ENCODE measurements around the gene GJA3.

The GJA3 gene

DNA sequence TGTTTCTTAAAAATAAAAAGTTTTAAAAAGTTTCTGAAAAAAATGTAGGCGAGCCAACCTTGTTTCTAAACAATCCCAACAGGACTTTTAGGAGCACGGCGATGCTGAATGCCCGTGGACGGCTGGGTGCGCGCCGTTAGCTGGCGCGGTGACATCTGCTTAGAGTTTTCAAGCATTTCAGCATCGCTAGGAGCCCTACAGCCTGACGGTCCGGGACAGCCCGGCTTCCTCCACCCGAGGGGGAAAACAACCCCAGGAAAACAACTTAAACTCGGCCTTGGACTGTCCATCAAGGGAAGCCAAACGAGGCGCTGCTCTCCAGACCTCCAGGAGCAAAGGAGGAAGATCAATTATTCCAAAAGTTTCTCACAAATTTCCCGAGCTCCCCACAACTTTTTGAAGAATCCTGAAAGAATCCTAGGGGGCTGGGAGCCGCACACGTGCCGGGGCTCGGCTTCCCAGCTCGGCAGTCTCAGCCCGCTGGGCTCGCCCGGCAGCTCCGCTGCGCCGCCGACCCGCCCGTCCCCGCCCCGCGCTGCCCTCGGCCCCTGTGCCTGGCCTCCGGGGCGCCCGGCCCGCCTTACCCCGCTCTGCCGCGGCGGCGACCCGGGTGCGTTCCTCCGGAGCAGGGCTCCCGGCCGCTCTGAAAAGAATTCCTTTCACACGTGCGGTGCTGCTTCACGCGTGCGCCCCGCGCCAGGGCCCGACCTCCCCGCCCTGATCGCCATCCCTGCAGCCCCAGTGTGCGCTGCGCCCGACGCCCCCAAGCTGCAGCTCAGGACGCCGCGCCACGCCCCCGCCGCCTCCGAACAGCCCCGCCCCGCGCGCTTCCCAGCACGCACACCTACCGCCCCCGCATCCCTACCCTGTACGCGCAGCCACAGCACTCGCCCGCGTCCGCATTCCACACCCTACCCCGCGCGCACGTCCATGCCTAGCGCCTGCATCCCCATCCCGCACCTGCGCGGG, at the start of gene GJA3:
TSS of gene GJA3 (minus strand) at position 747 of the 969 bp plus-strand sequence. CDS start 17,764 bp downstream, outside the sequence.
- Histone ChIP-seq H3K27ac (ENCODE audit: low read depth, low read length) (no peak within 1 kb of the TSS), H3K9me3 (ENCODE audit: control insufficient read depth in 1 of 2, low read length in 2 of 2) (no peaks in the 10 kb centered on the region), H3K4me1 (ENCODE audit: control insufficient read depth in 1 of 2, insufficient read depth in 2 of 2, low read length in 2 of 2) (peaks cover 0 to 5% of the 10 kb centered on the region in 2 donors), H3K27me3 (ENCODE audit: control insufficient read depth in 1 of 2, insufficient read depth in 2 of 2, low read length in 2 of 2) (peaks cover 42 to 47% of the 10 kb centered on the region in 2 donors), H3K4me3 (ENCODE audit: low read depth in 1 of 2, low read length in 2 of 2) (peak within 1 kb of the TSS in 1 of 2 donors; percentile 54), H3K9ac (ENCODE audit: low read depth in 1 of 2, low read length in 2 of 2) (no peak within 1 kb of the TSS), H3K36me3 (ENCODE audit: control insufficient read depth in 1 of 2, insufficient read depth in 2 of 2, low read length in 2 of 2) (no peaks in the 10 kb centered on the region)

DNA sequence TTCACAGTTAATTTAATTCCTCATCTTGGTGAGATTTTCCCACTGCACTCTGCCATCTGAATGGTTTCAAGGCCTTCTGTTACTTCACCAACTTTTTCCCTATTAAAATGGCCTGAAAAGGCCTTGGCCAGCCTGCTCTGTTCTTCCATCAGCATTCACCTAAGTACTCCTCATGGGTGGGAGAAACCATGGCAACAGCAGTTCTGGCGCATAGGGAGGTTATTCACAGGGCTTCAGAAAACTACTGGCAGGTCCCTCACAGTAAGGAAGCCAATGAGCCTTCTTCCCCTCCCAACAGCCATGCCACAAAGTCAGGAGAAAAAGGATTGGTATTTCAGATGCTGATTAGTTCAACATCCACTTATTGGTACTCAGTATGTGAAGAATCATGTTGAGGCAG, 49.1 kb upstream of the GJA3 start:
- Histone ChIP-seq H3K4me3 (ENCODE audit: low read depth in 1 of 2, low read length in 2 of 2) (no peak overlapping the region), H3K36me3 (ENCODE audit: control insufficient read depth in 1 of 2, insufficient read depth in 2 of 2, low read length in 2 of 2) (no peaks in the 10 kb centered on the region), H3K27ac (ENCODE audit: low read depth, low read length) (no peak overlapping the region), H3K9me3 (ENCODE audit: control insufficient read depth in 1 of 2, low read length in 2 of 2) (no peaks in the 10 kb centered on the region), H3K27me3 (ENCODE audit: control insufficient read depth in 1 of 2, insufficient read depth in 2 of 2, low read length in 2 of 2) (peaks cover 0 to 4% of the 10 kb centered on the region in 2 donors), H3K4me1 (ENCODE audit: control insufficient read depth in 1 of 2, insufficient read depth in 2 of 2, low read length in 2 of 2) (no peaks in the 10 kb centered on the region), H3K9ac (ENCODE audit: low read depth in 1 of 2, low read length in 2 of 2) (no peak overlapping the region)

DNA sequence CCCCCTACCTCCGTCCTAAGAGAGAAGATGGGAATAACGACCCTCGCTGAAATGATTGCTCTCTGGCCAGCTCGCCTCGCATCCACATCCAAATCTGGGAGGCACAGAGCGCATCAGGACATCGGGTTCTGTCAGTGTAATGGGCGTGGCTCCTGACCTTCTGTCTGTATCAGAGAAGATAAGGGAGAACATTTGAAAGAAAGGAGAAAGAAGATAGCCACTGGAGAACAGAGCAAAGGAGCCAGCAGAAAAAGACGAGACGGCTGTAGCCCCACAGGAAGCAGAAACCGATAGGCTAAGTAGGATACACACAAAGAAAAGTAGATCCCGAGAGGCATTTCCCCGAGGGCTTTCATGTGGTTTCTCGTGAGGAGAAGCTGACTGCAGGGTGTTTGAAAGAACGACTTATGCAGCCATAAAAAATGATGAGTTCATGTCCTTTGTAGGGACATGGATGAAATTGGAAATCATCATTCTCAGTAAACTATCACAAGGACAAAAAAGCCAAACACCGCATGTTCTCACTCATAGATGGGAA, 45.9 kb upstream of the GJA3 start:
- H3K4me1 ChIP-seq (ENCODE audit: control insufficient read depth in 1 of 2, insufficient read depth in 2 of 2, low read length in 2 of 2): no peaks in the 10 kb centered on the region
- H3K36me3 ChIP-seq (ENCODE audit: control insufficient read depth in 1 of 2, insufficient read depth in 2 of 2, low read length in 2 of 2): no peaks in the 10 kb centered on the region
- H3K27ac ChIP-seq (ENCODE audit: low read depth, low read length): no peak overlapping the region
- H3K9me3 ChIP-seq (ENCODE audit: control insufficient read depth in 1 of 2, low read length in 2 of 2): no peaks in the 10 kb centered on the region
- no peak overlapping the region for H3K4me3 ChIP-seq (ENCODE audit: low read depth in 1 of 2, low read length in 2 of 2)
- no peak overlapping the region for H3K9ac ChIP-seq (ENCODE audit: low read depth in 1 of 2, low read length in 2 of 2)
- peaks cover 0 to 4% of the 10 kb centered on the region in 2 donors for H3K27me3 ChIP-seq (ENCODE audit: control insufficient read depth in 1 of 2, insufficient read depth in 2 of 2, low read length in 2 of 2)

DNA sequence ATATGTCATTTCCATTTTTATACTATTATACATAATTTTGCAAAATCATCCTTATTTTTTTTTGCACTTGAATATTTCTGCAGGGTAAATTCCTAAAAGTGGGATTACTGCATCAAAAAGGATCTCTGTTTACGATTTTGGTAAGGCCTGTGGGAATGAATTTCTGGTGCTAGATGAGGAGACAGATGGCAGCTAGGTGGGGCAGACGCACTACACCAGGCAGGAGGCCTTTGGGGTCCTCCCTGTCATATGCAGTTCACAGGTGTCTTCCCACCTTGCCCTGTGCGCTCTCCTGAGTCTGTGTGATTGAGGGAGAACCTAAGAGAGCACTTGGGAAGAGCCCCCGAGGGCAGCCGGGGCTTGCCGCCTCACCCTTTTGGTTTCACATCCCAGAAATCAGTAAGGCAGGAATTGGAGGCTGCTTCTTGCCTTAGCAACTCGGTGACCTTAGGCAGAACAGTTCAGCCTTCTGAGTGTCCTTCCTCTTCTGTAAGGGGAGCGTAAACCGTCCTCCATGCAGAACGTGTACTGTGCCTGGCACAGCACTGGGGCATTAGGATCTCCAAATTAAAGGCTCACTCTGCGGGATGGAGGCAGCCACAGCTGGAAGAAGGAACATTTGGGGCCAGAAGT, 45.3 kb upstream of the GJA3 start:
- H3K9ac ChIP-seq (ENCODE audit: low read depth in 1 of 2, low read length in 2 of 2): no peak overlapping the region

DNA sequence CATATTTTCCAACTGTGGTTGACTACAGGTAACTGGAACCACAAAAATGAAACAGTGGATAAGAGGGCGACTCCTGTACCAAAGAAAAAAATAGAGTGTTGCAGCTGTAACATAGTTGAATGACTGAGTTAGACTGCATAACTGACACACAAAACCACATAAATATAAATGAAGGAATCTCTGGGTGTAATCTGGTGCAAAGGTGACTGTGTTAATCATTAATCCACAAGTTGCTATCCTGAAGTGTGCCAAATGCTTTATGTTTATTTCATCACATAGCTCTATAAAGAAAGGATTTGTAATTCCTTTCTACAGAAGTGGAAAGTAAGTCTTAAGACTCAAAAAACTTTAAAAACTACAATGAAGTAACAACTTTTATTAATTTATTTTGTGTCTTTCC, 37.9 kb upstream of the GJA3 start:
- Histone ChIP-seq H3K9me3 (ENCODE audit: control insufficient read depth in 1 of 2, low read length in 2 of 2) (no peaks in the 10 kb centered on the region), H3K27ac (ENCODE audit: low read depth, low read length) (no peak overlapping the region), H3K4me1 (ENCODE audit: control insufficient read depth in 1 of 2, insufficient read depth in 2 of 2, low read length in 2 of 2) (peaks cover 15 to 20% of the 10 kb centered on the region in 2 donors), H3K4me3 (ENCODE audit: low read depth in 1 of 2, low read length in 2 of 2) (no peak overlapping the region), H3K27me3 (ENCODE audit: control insufficient read depth in 1 of 2, insufficient read depth in 2 of 2, low read length in 2 of 2) (peaks cover 23 to 28% of the 10 kb centered on the region in 2 donors), H3K36me3 (ENCODE audit: control insufficient read depth in 1 of 2, insufficient read depth in 2 of 2, low read length in 2 of 2) (no peaks in the 10 kb centered on the region), H3K9ac (ENCODE audit: low read depth in 1 of 2, low read length in 2 of 2) (no peak overlapping the region)

More for the DNA sequence above, 45.3 kb upstream of the GJA3 start:
- H3K27ac ChIP-seq (ENCODE audit: low read depth, low read length): no peak overlapping the region
- H3K27me3 ChIP-seq (ENCODE audit: control insufficient read depth in 1 of 2, insufficient read depth in 2 of 2, low read length in 2 of 2): peaks cover 0 to 4% of the 10 kb centered on the region in 2 donors
- no peaks in the 10 kb centered on the region for H3K36me3 ChIP-seq (ENCODE audit: control insufficient read depth in 1 of 2, insufficient read depth in 2 of 2, low read length in 2 of 2)
- H3K4me3 ChIP-seq (ENCODE audit: low read depth in 1 of 2, low read length in 2 of 2): no peak overlapping the region
- no peaks in the 10 kb centered on the region for H3K9me3 ChIP-seq (ENCODE audit: control insufficient read depth in 1 of 2, low read length in 2 of 2)
- no peaks in the 10 kb centered on the region for H3K4me1 ChIP-seq (ENCODE audit: control insufficient read depth in 1 of 2, insufficient read depth in 2 of 2, low read length in 2 of 2)

DNA sequence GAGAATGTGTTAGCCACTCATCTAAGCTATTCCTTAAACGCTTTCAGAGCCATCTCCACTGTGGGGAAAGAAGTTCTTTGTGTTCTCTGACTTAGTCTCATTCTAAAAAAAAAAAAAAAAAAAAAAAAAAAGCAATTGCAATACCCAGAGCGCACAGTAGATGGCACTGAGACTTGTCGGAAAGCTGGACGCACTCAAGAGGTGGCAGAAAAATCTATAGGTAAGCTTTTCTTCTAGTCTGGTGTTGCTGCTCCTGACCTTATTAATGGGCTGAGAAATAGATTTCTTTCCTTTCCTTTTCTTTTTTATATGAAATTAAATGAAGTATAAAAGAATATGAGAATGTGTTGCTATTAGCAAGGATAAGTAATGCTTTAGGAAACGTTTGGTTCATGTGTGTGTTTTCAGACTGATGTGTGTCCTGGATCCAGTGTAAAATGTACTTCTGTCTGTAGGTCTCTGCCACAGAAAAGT, 36.5 kb upstream of the GJA3 start:
- Histone ChIP-seq H3K27ac (ENCODE audit: low read depth, low read length) (no peak overlapping the region), H3K4me3 (ENCODE audit: low read depth in 1 of 2, low read length in 2 of 2) (no peak overlapping the region), H3K4me1 (ENCODE audit: control insufficient read depth in 1 of 2, insufficient read depth in 2 of 2, low read length in 2 of 2) (peaks cover 21 to 25% of the 10 kb centered on the region in 2 donors), H3K36me3 (ENCODE audit: control insufficient read depth in 1 of 2, insufficient read depth in 2 of 2, low read length in 2 of 2) (no peaks in the 10 kb centered on the region), H3K9me3 (ENCODE audit: control insufficient read depth in 1 of 2, low read length in 2 of 2) (no peaks in the 10 kb centered on the region), H3K27me3 (ENCODE audit: control insufficient read depth in 1 of 2, insufficient read depth in 2 of 2, low read length in 2 of 2) (peaks cover 30 to 33% of the 10 kb centered on the region in 2 donors), H3K9ac (ENCODE audit: low read depth in 1 of 2, low read length in 2 of 2) (no peak overlapping the region)

DNA sequence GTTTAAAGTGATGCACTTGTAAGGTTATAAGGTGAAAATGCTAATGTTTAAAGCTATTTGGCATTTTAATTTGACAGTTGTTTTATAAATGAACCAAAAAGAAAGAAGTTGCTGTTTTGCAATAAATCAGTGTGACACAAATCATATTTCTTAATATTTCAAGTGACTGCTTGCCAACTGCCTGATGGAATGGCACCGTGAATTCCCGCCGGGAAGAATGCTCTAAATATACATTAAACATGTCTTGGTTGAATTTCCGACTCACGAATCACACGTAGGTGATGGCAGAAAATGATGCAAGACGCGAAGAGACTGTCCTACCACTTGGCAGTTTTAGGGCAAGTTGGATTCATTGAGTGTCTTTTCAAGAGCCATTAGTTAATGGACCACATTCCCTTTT, 34.9 kb upstream of the GJA3 start:
- Histone ChIP-seq H3K27me3 (ENCODE audit: control insufficient read depth in 1 of 2, insufficient read depth in 2 of 2, low read length in 2 of 2) (peaks cover 34 to 37% of the 10 kb centered on the region in 2 donors), H3K27ac (ENCODE audit: low read depth, low read length) (no peak overlapping the region), H3K4me1 (ENCODE audit: control insufficient read depth in 1 of 2, insufficient read depth in 2 of 2, low read length in 2 of 2) (peaks cover 31 to 32% of the 10 kb centered on the region in 2 donors)

DNA sequence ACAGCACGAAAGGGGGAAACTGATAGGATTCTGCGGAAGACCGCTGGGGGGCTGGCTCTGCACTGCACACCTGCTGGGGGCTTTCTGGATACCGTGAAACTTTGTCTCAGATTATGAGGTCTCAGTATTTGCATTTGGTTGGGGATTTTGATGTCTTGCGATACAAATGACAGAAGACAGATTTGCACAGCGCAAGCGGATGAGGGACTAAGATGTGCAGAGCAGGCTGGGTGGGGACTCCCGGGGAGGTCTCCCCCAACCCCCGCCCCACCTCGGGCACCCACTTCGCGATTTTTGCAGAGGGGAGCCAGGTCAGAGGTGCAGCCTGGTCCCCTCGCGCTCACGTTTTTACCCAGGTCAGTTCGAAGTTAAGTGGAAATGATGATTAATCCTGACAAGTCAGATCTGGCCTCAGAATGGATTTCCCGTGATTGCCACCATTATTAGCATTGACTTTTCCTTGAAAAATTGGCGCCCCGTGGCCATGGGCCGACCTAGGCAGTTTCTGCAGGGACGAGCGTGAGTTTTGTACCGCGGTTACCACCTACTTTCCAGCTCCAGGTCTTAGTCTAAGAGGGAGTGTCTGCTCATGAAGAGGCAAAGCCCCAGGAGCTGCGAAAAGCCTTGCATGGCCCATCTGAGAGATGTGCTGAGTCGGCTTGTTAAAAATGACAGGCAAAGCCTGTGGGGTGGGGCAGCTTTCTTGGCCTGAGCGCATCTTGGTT, 33.2 kb upstream of the GJA3 start:
- Histone ChIP-seq H3K4me3 (ENCODE audit: low read depth in 1 of 2, low read length in 2 of 2) (peak overlapping the region in 1 of 2 donors; percentile 23), H3K27ac (ENCODE audit: low read depth, low read length) (no peak overlapping the region), H3K9me3 (ENCODE audit: control insufficient read depth in 1 of 2, low read length in 2 of 2) (no peaks in the 10 kb centered on the region), H3K9ac (ENCODE audit: low read depth in 1 of 2, low read length in 2 of 2) (no peak overlapping the region), H3K27me3 (ENCODE audit: control insufficient read depth in 1 of 2, insufficient read depth in 2 of 2, low read length in 2 of 2) (peaks cover 34 to 37% of the 10 kb centered on the region in 2 donors), H3K4me1 (ENCODE audit: control insufficient read depth in 1 of 2, insufficient read depth in 2 of 2, low read length in 2 of 2) (peaks cover 31 to 36% of the 10 kb centered on the region in 2 donors), H3K36me3 (ENCODE audit: control insufficient read depth in 1 of 2, insufficient read depth in 2 of 2, low read length in 2 of 2) (peaks cover 0 to 3% of the 10 kb centered on the region in 2 donors)

More for the DNA sequence above, 34.9 kb upstream of the GJA3 start:
- no peaks in the 10 kb centered on the region for H3K36me3 ChIP-seq (ENCODE audit: control insufficient read depth in 1 of 2, insufficient read depth in 2 of 2, low read length in 2 of 2)
- H3K9me3 ChIP-seq (ENCODE audit: control insufficient read depth in 1 of 2, low read length in 2 of 2): no peaks in the 10 kb centered on the region
- no peak overlapping the region for H3K4me3 ChIP-seq (ENCODE audit: low read depth in 1 of 2, low read length in 2 of 2)
- no peak overlapping the region for H3K9ac ChIP-seq (ENCODE audit: low read depth in 1 of 2, low read length in 2 of 2)

DNA sequence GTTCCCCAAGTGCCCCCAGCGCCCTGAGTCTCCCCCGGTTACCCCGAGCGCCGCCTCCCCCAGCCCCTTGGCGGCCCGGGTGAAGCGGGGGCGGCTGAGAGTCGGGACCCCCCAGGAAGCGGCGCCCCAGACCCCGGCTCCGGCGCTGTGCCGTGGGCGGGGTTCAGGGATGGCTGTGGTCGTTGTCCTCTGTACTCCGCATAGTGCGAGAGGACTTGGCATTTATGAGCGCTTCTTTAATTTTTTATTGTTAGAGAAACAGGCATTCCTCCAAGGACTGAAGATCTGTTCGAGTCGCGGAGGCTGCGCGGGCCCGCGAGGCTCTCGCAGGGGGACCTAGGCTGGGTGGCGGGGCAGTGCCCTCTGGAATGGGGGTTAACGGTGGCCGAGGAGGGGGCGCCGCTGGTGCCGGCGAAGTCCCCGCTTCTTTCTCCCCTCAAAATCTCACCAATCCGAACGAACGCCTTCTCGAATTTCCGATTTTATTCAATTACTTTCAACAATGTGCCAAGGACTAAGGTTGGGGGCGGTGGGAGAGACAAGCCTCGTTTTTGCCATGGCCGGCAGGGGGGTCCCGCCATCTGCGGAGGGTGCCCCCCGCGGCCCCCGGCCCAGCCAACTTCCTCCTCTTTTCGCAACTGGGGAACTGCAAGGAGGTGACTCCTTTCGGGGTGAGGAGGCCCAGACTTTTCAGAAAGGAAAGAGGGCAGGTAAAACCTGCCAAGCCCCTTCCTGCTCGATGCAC, 32.5 kb upstream of the GJA3 start:
- H3K4me3 ChIP-seq (ENCODE audit: low read depth in 1 of 2, low read length in 2 of 2): peak overlapping the region; percentile 23 to 80
- H3K4me1 ChIP-seq (ENCODE audit: control insufficient read depth in 1 of 2, insufficient read depth in 2 of 2, low read length in 2 of 2): peaks cover 27 to 33% of the 10 kb centered on the region in 2 donors
- peaks cover 0 to 10% of the 10 kb centered on the region in 2 donors for H3K36me3 ChIP-seq (ENCODE audit: control insufficient read depth in 1 of 2, insufficient read depth in 2 of 2, low read length in 2 of 2)
- H3K27me3 ChIP-seq (ENCODE audit: control insufficient read depth in 1 of 2, insufficient read depth in 2 of 2, low read length in 2 of 2): peaks cover 34 to 37% of the 10 kb centered on the region in 2 donors
- H3K9me3 ChIP-seq (ENCODE audit: control insufficient read depth in 1 of 2, low read length in 2 of 2): no peaks in the 10 kb centered on the region
- H3K9ac ChIP-seq (ENCODE audit: low read depth in 1 of 2, low read length in 2 of 2): no peak overlapping the region
- H3K27ac ChIP-seq (ENCODE audit: low read depth, low read length): no peak overlapping the region

Data from duodenal mucosa (tissue), 2 donors.